Hindlimb muscle (tissue), 1 donor: ENCODE data around the gene ETV6. TPM values are rescaled to one million over a fixed set of nuclear protein-coding genes. Genes with fewer than 3 reads are reported as not detected.
"Not testable (repeated sequence)": the region's sequence is repeated elsewhere in the genome, so short reads cannot be mapped to it uniquely, and the experiment has no call there.

Source experiments
- DNase-seq: peaks from one replicate; pipeline ENCODE4 v3.0.0-alpha.2; 2013
- polyA plus RNA-seq: library from polyadenylated mRNA; unstranded; fragments of 120-200 nt; gene quantifications from one replicate; pipeline ENCODE4 v1.2.1, GENCODE V29; 2013; ENCODE audit not compliant: insufficient read length

ETV6 gene
- 12.1 TPM for polyA plus RNA-seq

DNA sequence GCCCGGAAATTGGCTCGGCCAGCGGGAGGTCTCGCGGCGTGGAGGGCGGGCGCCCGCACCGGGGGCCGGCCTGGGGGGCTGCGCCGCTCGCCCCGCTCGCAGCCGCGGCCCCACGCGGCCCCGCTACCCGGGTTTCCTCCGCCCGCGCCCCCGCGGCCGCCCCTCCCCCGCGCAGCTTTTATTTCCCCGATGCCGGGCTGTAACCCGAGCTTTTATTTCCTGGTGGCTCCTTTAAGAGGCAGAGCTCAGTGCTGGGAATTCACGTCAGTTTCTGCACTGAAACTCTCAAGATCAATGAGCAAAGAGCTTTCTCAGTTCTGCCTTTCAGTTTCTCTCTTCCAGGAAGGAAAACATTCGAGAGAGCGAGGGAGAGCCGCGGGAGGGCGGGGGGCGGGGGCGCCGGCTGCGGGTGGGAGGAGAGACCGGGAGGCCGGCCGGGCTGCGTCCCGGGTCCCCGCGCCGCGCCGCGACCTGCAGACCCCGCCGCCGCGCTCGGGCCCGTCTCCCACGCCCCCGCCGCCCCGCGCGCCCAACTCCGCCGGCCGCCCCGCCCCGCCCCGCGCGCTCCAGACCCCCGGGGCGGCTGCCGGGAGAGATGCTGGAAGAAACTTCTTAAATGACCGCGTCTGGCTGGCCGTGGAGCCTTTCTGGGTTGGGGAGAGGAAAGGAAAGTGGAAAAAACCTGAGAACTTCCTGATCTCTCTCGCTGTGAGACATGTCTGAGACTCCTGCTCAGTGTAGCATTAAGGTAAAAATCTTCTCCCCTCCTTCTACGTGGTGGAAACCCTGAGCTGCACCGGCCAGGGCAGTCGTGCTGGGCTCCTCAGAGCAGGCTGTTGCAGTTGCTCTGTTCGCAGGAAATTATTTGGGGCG lies at the start of gene ETV6:
TSS of gene ETV6 (plus strand) at position 262 of the 873 bp plus-strand sequence. CDS start at position 716, 454 bp downstream.
- peak; percentile 85 for DNase-seq

DNA sequence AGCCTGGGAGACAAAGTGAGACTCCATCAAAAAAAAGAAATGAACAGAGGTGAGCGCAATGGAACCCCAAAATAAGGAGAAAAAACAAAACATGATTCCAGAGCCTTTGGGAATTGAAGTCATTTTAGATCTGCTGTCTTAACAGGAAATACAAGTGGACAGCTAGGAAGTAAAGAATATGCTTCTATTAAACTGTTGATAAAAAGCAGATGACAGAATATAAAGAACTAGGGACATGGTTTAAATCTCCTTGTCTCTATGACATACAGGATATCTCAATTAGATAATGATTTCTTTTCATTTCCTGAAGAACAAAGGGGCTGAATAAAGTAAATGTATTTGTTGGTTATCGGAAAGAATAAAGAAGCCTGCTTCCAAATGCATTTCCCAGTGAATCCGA lies 49.3 kb upstream of the ETV6 start:
- no peak for DNase-seq

DNA sequence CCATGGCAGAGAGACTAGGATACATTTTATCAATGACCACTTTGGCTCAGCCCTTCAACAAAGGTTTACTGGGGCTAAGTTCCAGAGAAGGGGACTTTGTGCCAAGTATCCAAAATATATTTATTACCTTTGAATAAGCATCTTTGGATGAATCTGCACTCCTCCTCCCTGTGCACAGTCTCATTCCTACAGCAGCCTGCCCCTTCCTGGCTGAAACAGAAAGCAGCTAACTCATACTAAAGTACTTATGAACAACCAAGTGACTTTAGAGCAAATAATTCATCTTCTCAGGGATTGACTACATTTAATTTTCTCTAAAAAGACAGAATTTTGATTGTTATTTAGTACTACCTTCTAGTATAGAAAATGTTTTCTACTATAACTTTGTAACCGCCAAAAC lies 47.8 kb upstream of the ETV6 start:
- DNase-seq, result no peak

DNA sequence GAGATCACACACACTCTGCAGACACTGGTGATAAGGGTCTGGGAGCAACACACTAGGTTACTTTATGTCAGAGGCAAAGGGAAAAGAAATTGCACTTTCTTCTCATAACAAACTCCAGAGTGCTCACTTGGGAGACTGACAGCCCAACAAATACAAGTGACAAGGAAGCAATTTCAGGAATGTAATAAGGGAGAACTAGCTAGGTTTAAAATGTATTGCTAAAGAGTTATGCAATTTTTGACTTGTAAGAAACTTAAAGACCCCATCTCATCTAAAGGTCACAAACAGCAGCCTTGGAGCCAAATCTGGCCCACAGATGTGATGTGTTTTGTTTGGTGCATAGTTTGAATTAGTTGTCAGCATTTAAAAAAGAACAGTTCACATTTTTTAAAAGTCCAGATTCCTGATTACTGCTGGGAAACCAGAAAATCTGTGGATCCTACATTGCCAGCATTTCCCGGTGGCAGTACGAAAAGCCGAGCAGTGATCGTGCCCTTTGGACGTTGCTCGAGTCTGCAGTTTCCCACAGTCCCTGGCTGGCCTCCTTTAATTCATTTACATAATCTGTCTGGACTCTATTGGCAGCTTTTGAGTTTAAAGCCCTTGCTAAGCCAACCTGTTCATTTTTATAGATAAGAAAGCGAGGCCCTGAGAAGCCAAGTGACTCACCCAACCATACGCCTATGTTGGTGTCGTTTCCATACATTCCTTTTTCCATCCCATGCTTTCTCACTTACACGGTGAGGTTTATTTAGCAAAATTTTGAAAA lies 42.0 kb upstream of the ETV6 start:
- DNase-seq, result no peak

DNA sequence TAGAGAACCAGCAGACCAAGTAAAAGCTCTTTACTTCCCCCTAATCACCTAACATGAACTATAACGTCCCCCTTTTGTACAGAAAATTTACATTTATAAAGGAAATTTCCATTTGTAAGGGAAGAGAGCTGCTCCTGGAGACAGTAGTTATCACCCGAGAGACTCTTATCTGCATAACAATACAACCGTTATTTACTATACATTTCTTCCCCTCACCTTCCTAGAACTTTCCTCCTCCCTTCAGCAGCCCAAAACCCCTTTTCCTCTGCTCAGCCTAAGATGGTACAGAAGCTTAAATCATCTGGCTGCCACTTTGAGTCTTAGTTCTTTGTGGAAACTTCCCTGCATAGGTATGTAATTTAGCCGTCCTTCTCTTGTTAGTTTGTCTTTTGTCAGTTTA lies 40.4 kb upstream of the ETV6 start:
- DNase-seq, result no peak

DNA sequence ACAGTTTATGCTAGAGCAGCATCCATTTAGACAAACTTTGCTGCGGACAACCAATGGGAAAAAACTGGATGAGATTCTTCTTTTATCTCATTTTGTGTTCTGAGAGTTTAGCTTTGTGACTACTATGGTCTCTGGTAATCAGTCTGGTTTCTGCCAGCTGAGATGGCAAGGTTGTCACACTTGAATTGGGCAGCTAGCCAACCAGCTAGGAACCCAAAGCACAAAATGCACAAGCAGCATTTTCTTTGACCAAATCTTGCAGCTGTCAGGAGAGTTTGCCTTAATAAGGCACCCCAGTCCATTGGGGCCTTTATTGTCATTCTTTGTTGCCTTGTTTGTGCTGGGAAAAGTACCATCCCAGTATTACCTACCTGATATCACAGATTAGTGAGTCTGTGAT lies 34.0 kb upstream of the ETV6 start:
- DNase-seq, result no peak

DNA sequence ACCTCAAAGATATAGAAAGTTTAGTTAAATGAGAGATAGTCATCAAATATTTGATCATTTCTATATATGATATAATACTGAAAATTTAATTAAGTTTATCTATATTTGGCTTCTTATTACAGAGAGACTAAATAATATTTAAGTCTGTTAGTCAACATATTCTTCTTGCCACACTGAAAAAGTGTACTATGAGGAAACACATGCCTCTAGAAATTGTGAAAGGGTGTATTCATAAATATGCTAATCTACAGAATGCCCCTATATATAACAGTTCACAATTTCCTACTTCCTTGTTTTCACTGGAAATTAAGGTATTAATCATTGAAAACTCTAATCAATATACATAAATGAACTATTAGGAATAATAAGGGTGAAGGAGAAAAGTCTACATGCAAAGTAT lies 31.4 kb upstream of the ETV6 start:
- DNase-seq, result no peak

DNA sequence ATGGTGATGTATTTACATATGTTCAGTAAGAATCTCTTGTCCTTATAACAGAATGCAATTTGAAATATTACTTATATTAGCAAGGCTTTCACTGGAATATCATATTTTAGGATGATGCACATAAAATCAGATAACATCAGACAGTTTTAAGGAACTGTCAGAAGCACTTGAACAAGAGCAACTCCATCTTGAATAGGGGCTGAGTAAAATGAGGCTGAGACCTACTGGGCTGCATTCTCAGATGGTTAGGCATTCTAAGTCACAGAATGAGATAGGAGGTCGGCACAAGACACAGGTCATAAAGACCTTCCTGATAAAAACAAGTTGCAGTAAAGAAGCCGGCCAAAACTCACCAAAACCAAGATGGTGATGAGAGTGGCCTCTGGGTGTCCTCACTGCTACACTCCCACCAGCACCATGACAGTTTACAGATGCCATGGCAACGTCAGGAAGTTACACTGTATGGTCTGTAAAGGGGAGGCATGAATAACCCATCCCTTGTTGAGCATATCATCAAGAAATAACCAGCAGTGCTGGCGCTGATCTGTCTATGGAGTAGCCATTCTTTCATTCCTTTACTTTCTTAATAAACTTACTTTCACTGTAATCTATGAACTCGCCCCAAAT lies 27.6 kb upstream of the ETV6 start:
- no peak for DNase-seq

DNA sequence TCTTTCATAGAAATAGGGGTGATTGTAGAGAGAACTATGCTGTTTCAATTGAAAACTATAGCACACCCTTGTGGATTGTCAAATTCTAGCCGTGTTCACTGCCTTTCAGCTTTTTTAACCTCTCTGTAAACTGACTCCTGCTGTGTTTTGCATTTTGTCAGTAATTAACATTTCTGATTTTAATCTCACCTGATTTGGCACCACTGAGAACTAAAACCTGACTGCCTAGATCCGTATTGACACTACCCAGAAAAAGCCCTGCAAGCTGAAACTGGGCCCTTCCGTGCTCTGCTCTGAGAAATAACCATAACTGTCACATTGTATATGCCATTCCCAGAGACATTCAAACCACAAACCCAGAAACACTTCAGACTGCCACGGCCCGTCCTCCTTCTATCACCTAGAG lies 26.6 kb upstream of the ETV6 start:
- no peak for DNase-seq

DNA sequence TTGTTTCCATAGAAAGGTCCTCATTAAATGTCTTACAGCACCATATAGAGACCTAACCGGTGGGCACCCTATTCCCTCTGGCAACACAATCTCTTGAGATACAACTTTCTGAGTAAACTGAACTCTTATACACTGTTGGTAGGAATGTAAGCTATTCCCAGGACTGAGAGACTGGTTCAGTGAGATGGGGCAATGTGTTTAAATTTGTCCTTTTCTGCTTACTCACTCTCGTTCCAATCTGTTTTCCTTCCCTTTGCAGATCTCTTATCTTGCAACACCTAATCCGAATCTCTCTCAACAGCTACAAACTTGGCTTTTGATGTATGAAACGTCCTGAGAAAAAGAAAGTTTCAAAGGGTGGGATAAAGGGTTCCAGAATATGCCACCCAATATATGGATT lies 26.1 kb upstream of the ETV6 start:
- no peak for DNase-seq

DNA sequence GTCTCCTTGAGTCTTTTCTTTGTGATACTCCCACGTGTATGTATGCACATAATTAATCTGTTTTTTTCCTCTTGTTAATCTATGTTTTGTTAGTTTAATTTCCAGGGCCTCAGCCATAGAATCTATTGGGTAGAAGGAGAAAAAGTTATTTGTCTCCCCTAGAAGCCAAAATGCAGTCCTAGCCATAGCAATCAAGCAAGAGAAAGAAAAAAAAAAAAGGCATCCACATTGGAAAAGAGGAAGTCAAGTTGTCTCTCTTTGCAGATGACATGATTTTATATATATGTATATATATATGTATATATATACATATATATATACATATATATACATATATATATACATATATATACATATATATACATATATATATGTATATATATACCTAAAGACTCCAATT lies 25.4 kb upstream of the ETV6 start:
- DNase-seq, result no peak

DNA sequence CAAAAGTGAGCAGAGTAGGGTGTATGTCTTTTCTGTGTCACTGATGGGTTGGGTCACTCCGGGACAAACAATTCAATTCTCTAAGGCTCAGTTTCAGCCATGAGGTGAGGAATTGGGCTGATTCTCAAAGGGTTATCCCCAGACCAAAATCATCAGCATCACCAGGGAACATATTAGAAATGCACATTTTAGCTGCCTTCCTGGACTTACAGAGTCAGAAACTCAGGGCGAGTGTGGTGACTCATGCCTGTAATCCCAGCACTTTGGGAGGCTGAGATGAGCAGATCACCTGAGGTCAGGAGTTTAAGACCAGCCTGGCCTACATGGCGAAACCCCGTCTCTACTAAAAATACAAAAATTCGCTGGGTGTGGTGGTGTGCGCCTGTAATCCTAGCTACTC lies 21.8 kb upstream of the ETV6 start:
- not testable (repeated sequence) for DNase-seq

DNA sequence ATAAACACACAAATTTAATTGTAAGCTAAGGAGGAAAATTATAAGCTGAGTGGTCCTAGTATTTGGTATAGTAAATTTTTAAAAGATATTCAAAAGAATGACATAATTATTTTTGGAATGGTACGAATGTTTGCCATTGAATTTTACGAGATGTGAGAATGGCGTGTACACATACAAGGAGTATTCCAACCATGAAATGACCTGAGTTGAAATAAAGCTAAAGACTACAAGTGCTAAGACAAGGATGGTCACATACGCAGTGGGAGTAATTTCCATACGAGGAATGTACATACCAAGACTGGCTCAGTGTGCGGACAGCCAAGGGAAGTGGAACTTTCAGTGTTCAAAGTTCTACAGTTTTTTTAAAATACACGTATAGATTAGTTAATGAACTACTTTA lies 21.1 kb upstream of the ETV6 start:
- no peak for DNase-seq

DNA sequence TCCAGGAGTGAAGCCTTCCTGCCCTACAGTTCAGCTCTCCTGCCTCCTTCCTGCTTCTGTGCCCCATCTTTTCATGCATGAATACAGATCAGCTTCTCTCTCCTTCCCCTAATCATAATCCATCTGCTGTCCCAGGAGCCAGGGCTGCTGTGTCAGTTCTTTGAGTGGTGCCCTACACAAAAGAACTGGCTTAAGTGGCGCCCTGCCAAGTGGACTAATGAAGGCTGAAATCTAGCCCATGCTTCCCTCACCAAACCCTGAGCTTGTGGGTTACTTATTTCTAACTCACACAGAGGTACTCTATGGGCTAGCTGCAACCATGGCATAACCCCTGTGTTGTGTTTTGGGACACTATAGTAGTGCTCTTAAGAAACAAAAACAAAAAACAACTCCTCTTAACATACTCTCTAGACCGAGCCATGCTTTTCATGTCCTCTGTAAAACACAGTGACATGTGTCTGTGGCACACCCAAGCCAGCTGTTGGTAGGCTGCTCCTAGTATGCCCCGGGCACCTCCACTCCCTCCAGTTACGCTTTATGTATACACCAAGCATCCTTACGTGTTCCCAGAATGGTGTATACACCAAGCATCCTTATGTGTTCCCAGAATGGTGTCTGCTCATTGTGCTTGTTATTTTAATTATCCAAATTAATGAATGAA lies 19.3 kb upstream of the ETV6 start:
- no peak for DNase-seq

DNA sequence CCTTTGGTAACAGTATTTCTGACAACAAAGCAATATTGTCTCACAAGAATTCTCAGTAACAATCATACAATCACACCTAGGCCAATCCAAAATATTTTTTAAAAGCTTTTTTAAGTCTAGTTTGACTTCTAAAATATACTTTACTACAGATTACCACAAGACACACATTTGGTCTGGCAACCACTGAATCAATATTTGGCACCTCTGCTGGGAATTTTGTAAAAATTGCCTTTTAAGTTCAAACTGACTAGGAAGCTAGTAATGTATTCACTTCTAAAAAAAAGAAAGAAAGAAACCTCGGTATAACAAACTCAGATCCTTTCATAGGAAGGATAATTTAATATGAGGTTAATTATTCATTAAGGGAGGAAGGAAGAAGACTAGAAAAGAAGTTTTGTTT lies 18.2 kb upstream of the ETV6 start:
- DNase-seq, result no peak

DNA sequence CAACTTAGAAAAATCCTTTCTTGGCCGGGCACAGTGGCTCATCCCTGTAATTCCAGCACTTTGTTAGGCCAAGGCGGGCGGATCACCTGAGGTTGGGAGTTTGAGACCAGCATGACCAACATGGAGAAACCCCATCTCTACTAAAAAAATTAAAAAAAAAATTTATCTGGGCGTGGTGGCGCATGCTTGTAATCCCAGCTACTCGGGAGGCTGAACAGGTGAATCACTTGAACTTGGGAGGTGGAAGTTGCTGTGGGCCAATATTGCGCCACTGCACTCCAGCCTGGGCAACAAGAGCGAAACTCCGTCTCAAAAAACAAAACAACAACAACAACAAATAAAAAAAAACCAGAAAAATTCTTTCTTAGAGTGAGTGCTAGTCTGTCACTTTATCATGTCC lies 17.6 kb upstream of the ETV6 start:
- DNase-seq, result not testable (repeated sequence)

DNA sequence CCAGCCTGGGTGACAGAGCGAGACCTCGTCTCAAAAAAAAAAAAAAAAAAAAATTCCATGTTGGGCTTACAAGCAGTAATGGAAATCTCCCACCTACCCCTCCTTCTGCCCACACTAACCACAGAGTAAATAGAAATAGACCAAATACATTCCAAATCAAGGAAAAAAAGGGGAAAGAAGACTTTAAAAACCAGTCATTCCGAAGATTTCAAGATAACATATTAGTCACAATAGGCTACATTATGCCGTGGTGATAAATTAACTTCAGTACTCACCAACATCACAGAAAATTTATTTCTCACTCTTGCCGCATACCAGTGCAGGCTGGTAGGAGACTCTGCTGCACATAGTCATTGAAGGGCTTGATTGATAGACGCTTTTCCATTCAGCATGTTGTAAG lies 15.5 kb upstream of the ETV6 start:
- DNase-seq, result no peak

DNA sequence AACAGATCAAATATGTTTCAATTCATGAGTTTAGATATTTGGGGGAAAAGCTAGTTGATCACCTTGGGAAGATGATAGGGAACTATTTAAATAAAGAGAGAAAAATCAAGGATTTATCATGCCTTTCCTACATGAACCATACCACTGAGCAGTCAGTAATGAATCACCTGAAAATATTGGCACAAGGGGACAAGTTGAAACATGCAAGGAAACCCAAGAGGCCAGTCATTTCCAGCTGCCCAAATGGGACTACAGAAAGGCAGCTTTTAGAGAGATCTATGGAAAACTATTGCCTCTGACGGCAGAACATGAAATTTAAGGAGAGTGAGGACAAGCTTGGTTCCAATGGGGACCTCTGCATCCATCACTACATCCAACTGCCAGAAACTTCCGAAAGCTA lies 14.1 kb upstream of the ETV6 start:
- DNase-seq, result no peak

DNA sequence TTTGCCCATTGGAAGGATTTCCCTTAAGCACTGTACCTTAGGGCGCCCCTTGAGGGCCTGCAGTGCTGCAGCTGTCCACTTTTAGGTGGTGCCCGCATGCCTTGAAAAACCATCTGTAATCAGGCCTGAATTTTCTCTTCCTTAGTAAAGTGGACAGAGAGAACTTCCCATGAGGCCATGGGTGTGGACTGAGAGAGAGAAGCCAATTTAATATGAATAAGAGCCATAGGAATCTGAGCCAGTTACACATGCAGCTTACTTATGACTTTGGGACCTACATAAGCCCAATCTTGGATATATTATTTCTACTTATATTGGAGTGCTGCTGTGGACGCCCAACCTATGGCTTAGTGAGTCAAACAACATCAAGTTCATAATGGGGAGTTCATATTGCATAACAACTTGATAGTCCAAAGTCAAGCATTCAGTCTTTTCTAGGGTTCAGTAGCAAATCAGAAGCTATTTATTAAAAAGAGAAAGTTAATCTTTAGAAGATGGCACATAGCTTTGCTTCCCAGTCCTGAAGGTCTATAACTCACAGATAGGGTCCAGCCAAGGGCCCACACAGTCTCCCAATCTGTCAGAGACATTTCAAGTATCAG lies 11.1 kb upstream of the ETV6 start:
- peak; percentile 33 for DNase-seq

DNA sequence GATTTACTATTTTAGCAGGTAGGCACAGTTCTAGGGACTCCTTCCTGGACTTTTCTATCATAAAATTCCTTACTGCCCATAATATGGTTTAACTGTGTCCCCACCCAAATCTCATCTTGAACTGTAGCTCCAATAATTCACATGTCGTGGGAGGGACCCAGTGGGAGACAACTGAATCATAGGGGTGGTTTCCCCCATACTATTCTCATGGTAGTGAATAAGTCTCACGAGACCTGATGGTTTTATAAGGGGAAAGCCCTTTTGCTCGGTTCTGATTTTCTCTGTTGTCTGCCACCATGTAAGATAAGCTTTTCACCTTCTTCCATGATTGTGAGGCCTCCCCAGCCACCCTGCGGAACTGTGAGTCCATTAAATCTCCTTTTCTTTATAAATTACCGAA lies 10.0 kb upstream of the ETV6 start:
- DNase-seq, result no peak

DNA sequence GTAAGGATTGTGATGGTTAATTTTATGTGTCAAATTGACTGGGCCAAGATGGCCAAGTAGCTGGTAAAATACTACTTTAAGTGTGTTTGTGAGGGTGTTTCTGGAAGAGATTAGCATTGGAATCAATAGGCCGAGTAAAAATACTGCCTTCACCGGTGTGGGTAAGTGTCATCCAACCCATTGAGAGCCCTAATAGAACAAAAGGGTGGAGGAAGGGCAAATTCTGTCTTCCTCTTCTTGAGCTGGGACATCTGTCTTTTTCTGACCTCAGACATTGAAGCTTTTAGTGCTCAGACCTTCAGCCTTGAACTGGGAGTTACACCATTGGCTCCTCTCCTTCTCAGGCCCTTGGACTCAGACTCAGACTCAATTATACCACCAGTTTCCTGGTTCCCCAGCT lies 8.0 kb upstream of the ETV6 start:
- no peak for DNase-seq

DNA sequence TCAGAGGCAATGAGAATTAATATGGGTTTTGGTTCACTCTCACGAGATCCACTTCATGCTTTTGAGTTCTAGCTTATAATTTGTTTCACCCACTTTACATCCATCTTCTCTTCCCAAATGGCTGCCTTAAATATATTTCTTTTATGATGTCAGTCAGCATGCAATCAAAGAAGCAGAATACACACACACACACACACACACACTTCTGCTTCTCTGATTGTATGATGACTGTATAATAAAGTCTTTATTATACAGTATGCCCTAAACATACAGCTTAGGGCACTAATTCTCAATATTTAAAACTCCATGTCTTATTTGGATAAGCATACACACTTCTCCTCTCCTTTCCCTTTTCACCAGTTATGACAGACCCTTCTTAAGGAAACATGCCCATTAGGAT lies 6.7 kb upstream of the ETV6 start:
- no peak for DNase-seq

DNA sequence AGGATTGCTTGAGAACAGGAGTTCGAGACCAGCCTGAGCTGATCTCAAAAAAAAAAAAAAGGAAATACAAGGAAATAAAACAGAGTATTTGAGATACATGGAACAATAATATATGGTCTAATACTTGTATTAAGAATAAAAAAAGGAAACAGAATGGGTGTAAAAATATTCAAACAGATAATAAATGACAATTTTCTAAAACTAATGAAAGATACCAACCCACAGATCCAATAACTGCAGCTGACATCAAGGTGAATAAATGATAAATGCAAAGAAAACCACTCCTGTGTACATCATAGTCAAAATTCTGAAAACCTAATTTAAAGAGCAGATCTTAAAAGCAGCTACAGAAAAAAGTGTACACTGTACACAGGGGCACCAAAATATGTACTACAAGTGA lies 4.1 kb upstream of the ETV6 start:
- no peak for DNase-seq
